Stimulated activated CD4-positive, alpha-beta T cell treated with anti-CD3 and anti-CD28 coated beads, Interleukin-12 subunit alpha, Interleukin-12 subunit beta, amount 100 ng/mL, for 48 hours (primary cell): Measurements from ENCODE around the gene PGD.
"Not testable (repeated sequence)": the region's sequence is repeated elsewhere in the genome, so short reads cannot be mapped to it uniquely, and the experiment has no call there.

Experiments
- DNase-seq, 3 donors: peaks; one replicate each; pipeline ENCODE4 v3.0.0-alpha.2; 2020; ENCODE audit warnings: low read depth in 2 of 3, low spot score in 1 of 3

The PGD gene

DNA sequence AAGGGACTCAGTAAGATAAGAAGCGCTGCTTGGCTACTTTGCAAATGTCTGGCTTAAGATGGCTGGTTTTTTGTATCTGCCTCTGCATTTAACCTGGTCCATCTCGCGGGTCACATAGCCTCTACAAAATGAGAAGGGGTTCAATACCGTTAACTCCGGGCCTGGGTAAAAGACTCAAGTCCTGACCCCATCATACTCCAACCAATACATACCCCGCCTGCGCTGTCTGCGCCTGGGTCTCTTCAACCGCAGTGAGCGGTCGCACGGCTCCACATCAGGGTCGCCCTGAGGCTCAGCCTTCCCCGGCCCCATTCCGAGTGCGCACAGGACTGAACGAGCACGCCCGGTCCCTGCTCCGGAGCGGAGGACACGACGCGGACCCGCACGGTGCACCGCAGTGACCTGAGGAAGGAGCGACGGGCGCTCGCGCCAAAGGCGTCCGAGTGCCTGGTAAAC is 558 bp upstream of the PGD start:
- DNase-seq = no peak

DNA sequence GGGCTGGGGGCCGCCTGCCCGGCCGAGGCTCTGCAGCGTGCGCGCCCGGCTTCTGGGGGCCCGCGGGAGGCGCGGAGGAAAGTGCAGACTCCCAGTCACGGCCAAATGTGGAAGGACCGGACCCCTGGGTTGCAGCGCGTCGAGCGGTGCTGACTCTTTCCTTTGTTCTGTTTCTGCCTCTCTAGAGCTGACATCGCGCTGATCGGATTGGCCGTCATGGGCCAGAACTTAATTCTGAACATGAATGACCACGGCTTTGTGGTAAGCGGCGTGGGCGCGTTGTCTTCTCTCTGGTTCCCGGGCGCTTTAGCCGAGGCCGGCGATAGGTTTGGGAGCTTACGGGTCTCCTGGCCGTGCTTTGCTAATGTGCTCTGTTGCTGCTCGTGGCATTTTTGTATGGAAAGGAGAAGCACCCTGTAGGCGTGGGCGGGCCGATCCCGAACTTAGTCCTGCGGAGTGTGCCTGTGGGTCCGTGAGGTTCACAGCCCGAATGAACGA is 629 bp downstream of the PGD start:
- peak in 1 of 3 donors; percentile 12 for DNase-seq

DNA sequence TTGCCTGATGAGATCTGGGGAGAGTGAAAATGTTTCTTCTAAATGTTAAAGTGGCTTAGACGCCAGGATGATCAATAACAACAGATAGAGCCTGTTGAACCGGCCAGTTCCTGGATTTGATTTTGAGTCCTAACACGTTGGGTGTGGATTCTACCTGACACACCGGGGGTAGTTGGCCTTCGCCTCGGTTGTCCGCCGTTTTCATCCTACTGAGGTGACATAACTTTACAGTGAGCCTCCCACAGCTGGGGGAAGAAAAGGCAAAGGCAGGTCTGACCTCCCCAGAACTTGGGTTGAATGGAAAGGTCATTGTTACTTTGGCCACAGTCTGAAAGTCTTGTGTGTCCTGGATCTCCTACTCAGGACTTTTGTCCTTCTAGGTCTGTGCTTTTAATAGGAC is 1.1 kb downstream of the PGD start:
- DNase-seq = no peak

DNA sequence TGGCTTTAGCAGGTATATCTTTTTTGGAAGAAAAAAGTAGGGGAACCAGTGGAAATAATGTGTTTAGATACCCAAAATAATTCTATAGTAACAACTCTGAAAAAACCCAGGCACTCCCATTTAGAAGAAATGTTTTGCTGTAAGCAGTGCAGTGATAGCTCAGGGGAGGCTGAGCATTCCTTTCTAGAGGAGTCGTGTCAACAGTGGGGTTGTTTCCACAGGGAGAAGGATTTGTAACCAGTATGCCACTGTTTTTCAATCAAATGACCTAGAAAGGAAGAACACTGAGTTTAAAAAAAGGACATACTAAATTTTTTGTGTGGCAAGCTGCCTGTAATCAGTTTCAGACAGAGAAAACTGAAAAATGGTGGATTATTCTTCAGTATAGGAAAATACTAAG is 2.4 kb downstream of the PGD start:
- no peak for DNase-seq

DNA sequence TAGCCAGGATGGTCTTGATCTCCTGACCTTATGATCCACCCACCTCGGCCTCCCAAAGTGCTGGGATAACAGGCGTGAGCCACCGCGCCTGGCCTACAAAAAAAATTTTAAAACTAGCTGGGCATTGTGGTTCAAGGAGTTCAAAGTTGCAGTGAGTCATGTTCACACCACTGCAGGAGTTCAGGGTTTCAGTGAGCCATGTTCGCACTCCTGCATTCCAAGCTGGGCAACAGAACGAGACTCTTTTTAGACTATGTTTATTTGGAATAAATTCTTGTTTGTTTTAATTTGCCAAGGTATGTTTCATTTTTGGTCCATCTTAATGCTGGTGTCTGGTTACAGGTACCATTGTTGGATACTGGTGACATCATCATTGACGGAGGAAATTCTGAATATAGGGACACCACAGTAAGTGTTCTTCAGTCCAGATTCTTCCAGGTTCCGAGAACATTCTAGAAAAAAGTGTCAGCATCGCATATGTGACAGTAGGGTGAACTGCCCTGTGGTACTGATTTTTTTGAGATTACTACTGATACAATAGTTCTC is 3.9 kb downstream of the PGD start:
- no peak for DNase-seq

GRCh38 chr1:10407201-10407600 is 8.3 kb downstream of the PGD start:
- DNase-seq = no peak

- DNase-seq = no peak
These were observed 16.5 kb downstream of the PGD start for GRCh38 chr1:10415211-10415930.

DNA sequence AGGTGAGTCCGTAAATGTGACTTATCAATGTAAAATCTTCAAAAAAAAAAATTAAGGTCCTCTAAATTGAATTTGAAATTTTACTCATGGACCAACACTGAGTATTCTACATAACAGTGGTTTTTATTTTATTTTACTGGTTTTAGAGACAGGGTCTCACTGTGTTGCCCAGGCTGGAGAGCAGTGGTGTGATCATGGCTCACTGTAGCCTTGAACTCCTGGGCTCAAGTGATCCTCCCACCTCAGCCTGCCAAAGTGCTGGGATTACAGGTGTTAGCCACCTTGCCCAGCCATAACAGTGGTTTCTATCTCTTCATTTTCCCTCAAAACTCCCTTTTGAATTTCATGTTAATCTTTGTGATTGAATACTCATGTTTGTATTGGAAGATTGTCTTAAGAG is 17.1 kb downstream of the PGD start:
- not testable (repeated sequence) for DNase-seq

- DNase-seq = not testable (repeated sequence)
These were observed 19.9 kb downstream of the PGD start for GRCh38 chr1:10418741-10419140.

DNA sequence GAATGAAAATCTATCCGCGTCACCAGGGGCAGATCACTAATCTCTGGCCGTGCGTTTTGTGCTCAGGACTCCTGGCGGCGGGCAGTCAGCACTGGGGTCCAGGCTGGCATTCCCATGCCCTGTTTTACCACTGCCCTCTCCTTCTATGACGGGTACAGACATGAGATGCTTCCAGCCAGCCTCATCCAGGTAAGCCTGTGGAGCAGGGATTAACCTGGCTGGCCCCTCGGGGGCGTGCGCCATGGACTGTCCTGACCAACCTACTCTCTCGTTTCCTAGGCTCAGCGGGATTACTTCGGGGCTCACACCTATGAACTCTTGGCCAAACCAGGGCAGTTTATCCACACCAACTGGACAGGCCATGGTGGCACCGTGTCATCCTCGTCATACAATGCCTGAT is 20.5 kb downstream of the PGD start:
- no peak for DNase-seq

DNA sequence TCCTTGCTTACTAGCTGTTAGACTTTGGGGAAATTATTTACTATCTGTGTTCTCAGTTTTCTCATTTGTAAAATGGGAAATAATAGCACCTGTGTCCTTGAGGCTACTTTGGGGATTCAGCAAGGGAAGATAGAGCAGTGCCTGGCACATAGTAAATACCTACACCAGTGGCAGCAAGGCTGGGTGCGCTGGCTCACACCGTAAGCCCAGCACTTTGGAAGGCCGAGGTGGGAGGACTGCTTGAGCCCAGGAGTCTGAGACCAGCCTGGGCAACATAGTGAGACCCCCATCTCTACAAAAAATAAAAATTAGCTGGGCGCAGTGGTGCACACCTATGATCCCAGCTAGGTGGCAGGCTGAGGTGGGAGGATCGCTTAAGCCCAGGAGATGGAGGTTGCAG is 22.8 kb downstream of the PGD start:
- no peak for DNase-seq

GRCh38 chr1:10424034-10424433 is 25.2 kb downstream of the PGD start:
- no peak for DNase-seq

DNA sequence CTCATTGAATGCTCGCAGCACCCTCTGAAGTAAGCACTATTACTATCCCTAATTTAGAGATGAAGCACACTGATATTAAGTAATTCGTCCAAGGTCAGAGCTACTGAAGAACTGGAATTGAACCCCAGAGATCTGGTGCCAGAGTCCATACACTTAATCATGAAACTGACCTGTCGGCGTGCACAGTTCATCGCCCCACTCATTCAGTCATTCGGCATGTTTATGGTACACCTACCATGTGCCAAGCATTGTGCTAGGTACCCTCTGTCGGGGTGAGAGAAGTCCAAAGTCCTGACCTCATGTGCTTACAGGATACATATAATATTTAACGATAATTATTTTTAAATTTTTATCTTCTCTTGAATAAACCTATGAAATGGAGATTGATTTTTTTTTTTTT is 25.8 kb downstream of the PGD start:
- DNase-seq = no peak

- not testable (repeated sequence) for DNase-seq
These were observed 27.1 kb downstream of the PGD start for GRCh38 chr1:10425826-10426534.

DNA sequence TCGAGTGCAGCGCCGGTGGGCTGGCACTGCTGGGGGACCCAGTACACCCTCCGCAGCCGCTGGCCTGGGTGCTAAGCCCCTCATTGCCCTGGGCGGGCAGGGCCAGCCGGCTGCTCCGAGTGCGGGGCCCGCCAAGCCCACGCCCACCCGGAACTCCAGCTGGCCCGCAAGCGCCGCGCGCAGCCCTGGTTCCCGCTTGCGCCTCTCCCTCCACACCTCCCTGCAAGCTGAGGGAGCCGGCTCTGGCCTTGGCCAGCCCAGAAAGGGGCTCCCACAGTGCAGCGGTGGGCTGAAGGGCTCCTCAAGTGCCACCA is 27.6 kb downstream of the PGD start:
- not testable (repeated sequence) for DNase-seq

GRCh38 chr1:10428984-10429383 is 30.1 kb downstream of the PGD start:
- DNase-seq = no peak

DNA sequence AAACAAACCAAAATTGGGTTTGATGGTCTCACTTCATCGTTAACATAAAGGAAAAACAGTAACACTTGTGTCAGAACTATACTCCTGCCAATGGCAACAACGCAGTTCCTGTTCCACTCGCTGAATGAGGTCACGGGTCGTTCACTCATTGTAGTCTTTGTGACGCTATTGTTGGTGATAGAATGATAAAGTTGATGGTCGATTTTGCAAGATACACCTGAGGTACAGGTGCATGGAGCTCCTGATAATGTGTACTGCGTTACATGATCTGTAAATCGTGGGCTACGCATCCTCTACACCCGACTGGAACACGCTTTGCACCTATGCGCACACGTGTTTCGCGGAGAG is 31.0 kb downstream of the PGD start:
- peak; percentile 4 to 22 (median 9) for DNase-seq

DNA sequence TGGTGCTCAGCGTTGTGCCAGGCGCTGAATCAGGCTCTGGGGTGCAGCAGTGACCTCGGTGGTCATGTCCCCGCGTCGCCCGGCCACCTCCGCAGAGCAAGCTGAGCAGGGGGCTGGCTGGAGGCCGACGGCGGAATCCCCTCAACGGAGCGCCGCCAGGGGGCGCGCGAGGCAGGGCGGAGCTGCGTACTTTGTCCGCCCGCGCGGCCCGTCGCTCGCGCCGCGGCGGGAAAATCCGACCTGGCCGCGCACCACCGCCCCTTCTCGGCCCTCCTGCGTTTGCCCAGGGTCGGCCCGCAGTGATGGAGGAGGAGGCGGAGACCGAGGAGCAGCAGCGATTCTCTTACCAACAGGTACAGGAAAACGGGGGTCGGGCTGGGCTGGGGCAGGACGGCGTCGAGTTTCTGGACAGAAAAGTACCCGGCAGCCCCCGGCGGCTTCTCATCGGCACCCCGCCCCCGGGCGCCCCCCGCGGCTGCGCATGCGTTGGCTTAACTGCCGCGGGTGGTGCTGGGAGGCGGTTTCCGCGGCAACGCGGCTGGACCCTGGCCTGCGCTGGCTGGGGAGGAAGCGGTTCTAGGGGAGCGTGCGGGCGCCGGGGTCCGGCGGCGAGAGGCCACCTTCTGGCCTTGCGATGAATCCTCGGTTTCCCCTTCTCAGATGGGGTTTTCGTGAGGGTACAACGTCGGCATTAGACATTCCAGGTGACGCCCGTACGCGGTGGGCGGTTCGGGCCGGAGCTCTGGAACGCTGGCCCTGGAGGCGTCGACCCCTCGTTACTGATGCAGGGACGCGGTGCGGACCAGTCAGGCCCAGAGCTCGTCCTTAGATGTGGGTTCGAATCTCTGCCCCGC is 31.6 kb downstream of the PGD start, which contains the start of gene CENPS:
Gene CENPS, plus strand, starts transcription at position 218 of the 854 bp plus-strand sequence. Its CDS starts 85 bp downstream, at position 303.
- DNase-seq = peak; percentile 85 to 88 (median 86)

- peak in 2 of 3 donors; percentile 6 to 9 for DNase-seq
These were observed 32.3 kb downstream of the PGD start for GRCh38 chr1:10431070-10431730.

- DNase-seq = no peak
These were observed 34.2 kb downstream of the PGD start for GRCh38 chr1:10432910-10433700.
